Liver (tissue), 3 donors: ENCODE data around the gene GAL3ST3.

Source experiments
- EGR1 ChIP-seq, 2 donors: IDR thresholded peaks; 2 replicates each; pipeline ENCODE4 v1.6.1; 2016 to 2018; ENCODE audit warnings: antibody characterized with exemption in 2 of 2, low read depth in 2 of 2
- FOXA1 ChIP-seq: IDR thresholded peaks from 2 replicates; pipeline ENCODE4 v1.6.1; 2016; ENCODE audit warnings: antibody characterized with exemption
- GABPA ChIP-seq, 2 donors: IDR thresholded peaks in 1 of 2; conservative IDR thresholded peaks in 1 of 2; 2 replicates each; pipeline ENCODE4 v1.6.1; 2016; ENCODE audit warnings: antibody characterized with exemption in 2 of 2, mild to moderate bottlenecking in 1 of 2, moderate library complexity in 1 of 2
- HNF4G ChIP-seq: IDR thresholded peaks from 2 replicates; pipeline ENCODE4 v1.6.1; 2016; ENCODE audit warnings: antibody characterized with exemption
- MAX ChIP-seq: IDR thresholded peaks from 2 replicates; pipeline ENCODE4 v1.6.1; 2016; ENCODE audit warnings: antibody characterized with exemption
- NR2F2 ChIP-seq: IDR thresholded peaks from 2 replicates; pipeline ENCODE4 v1.6.1; 2016; ENCODE audit warnings: antibody characterized with exemption
- RAD21 ChIP-seq, 2 donors: IDR thresholded peaks; 2 replicates each; pipeline ENCODE4 v1.6.1; 2016; ENCODE audit warnings: antibody characterized with exemption in 2 of 2, mild to moderate bottlenecking in 2 of 2
- TAF1 ChIP-seq: conservative IDR thresholded peaks from 2 replicates; pipeline ENCODE4 v1.6.1; 2016; ENCODE audit warnings: antibody characterized with exemption, mild to moderate bottlenecking
- TF ChIP-seq, protein P1 (sequence below): fragments of 150-350 bp; IDR thresholded peaks from 2 replicates; pipeline ENCODE4 v1.5.1; 2017; ENCODE audit warnings: improper control_type of control experiment, low read depth, low read length; ENCODE audit not compliant: missing input control
- TF ChIP-seq, protein P2 (sequence below): IDR thresholded peaks from 2 replicates; pipeline ENCODE4 v1.6.1; 2016; ENCODE audit warnings: antibody characterized with exemption, mild to moderate bottlenecking
- donor health status: healthy.
- donor health status: healthy.

GRCh38 chr11:66013762-66014100 lies 35.2 kb downstream of the GAL3ST3 start:
- TF ChIP-seq EGR1 (IDR thresholded peaks at IDR 0.05; ENCODE audit: low read depth in 2 of 2) (no peak), HNF4G (no peak), RAD21 (IDR thresholded peaks at IDR 0.05) (no peak), TAF1 (no peak), FOXA1 (no peak), MAX (no peak), NR2F2 (no peak), GABPA (IDR thresholded peaks at IDR 0.05 in 1 of 2, conservative IDR thresholded peaks at IDR 0.05 in 1 of 2) (no peak)
- TF ChIP-seq, protein P1, sequence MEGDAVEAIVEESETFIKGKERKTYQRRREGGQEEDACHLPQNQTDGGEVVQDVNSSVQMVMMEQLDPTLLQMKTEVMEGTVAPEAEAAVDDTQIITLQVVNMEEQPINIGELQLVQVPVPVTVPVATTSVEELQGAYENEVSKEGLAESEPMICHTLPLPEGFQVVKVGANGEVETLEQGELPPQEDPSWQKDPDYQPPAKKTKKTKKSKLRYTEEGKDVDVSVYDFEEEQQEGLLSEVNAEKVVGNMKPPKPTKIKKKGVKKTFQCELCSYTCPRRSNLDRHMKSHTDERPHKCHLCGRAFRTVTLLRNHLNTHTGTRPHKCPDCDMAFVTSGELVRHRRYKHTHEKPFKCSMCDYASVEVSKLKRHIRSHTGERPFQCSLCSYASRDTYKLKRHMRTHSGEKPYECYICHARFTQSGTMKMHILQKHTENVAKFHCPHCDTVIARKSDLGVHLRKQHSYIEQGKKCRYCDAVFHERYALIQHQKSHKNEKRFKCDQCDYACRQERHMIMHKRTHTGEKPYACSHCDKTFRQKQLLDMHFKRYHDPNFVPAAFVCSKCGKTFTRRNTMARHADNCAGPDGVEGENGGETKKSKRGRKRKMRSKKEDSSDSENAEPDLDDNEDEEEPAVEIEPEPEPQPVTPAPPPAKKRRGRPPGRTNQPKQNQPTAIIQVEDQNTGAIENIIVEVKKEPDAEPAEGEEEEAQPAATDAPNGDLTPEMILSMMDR = no peak
- TF ChIP-seq, protein P2, sequence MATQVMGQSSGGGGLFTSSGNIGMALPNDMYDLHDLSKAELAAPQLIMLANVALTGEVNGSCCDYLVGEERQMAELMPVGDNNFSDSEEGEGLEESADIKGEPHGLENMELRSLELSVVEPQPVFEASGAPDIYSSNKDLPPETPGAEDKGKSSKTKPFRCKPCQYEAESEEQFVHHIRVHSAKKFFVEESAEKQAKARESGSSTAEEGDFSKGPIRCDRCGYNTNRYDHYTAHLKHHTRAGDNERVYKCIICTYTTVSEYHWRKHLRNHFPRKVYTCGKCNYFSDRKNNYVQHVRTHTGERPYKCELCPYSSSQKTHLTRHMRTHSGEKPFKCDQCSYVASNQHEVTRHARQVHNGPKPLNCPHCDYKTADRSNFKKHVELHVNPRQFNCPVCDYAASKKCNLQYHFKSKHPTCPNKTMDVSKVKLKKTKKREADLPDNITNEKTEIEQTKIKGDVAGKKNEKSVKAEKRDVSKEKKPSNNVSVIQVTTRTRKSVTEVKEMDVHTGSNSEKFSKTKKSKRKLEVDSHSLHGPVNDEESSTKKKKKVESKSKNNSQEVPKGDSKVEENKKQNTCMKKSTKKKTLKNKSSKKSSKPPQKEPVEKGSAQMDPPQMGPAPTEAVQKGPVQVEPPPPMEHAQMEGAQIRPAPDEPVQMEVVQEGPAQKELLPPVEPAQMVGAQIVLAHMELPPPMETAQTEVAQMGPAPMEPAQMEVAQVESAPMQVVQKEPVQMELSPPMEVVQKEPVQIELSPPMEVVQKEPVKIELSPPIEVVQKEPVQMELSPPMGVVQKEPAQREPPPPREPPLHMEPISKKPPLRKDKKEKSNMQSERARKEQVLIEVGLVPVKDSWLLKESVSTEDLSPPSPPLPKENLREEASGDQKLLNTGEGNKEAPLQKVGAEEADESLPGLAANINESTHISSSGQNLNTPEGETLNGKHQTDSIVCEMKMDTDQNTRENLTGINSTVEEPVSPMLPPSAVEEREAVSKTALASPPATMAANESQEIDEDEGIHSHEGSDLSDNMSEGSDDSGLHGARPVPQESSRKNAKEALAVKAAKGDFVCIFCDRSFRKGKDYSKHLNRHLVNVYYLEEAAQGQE = no peak
